Left ventricle myocardium inferior (tissue), 1 donor: ENCODE measurements around the gene FTO. TPM values are rescaled to one million over a fixed set of nuclear protein-coding genes. Genes with fewer than 3 reads are reported as not detected.

Experiments
- DNase-seq: peaks from one replicate; pipeline ENCODE4 v3.0.0-alpha.2; 2020
- H3K27ac ChIP-seq: fragments of 200-600 bp; replicated peaks from 2 replicates; pipeline ENCODE4 v1.8.0; 2021
- H3K27me3 ChIP-seq: fragments of 200-600 bp; 2 replicates; pipeline ENCODE4 v1.8.0; 2021; ENCODE audit warnings: low read depth
- H3K36me3 ChIP-seq: fragments of 200-600 bp; 2 replicates; pipeline ENCODE4 v1.8.0; 2021
- H3K4me1 ChIP-seq: fragments of 200-600 bp; 2 replicates; pipeline ENCODE4 v1.8.0; 2021
- H3K4me3 ChIP-seq: fragments of 200-600 bp; 2 replicates; pipeline ENCODE4 v1.8.0; 2021; ENCODE audit warnings: mild to moderate bottlenecking, moderate library complexity
- H3K9me3 ChIP-seq: fragments of 200-600 bp; replicated peaks from 2 replicates; pipeline ENCODE4 v1.8.0; 2021
- intact Hi-C: fragments of 100-400 bp; cut with micrococcal nuclease; formaldehyde crosslinking; loops from one replicate; pipeline ENCODE4 v1.11.0; 2022
- total RNA-seq: library from RNA; stranded (reverse); fragmentation: NEBNext Ultra II Directional; extraction: Animal tissue kit (Norgen Biotek cat#: 25700); gene quantifications from one replicate; pipeline ENCODE4 v1.2.1, GENCODE V29; 2021
- TF ChIP-seq, protein P1 (sequence below): fragments of 200-600 bp; IDR thresholded peaks from 2 replicates; pipeline ENCODE4 v1.8.0; 2021; ENCODE audit warnings: antibody characterized with exemption, mild to moderate bottlenecking, borderline replicate concordance
- donor health status: DM: no; HTN: yes; CAD: no; lungs with severe emphysema.

The FTO gene
- total RNA-seq, 1 donor from 2014 or later: 78.4 TPM

DNA sequence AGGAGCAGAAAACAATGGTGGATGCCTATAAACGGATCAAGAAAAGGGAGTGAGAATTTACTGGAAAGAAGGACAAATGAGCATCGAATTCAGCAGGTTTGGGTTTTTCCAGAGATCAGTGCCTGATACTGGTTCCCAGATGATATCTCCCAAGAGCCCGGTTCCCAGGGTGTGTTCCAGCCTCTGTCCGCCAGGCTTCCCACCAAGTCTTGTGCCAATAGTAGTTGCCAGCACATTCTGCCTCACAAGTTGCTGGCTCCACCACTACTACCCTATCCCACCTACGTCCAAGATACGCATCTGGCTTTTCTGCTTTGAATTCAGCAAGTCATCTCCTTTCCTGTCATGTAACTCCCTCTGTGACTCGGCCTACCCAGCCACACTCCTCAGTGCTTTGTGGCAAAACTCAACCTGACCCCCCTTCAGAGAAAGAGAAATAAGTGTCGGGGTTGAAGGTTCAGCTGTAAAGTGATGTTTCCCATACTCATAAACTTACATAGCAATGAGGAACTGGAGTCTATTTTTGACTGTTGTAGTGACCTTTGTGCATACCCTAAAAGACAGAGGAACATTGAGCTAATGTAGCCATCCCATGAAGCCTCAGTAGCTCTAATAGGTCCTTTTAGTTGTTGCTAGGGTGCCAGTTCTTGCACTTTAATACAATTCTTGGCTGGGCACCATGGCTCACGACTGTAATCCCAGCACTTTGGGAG is 305.7 kb downstream of the FTO start:
- Histone ChIP-seq H3K27me3 (no peaks in the 10 kb centered on the region), H3K9me3 (peaks cover 13% of the 10 kb centered on the region), H3K36me3 (peaks cover 10% of the 10 kb centered on the region), H3K27ac (no peak overlapping the region), H3K4me3 (no peak overlapping the region), H3K4me1 (no peaks in the 10 kb centered on the region)
- intact Hi-C loops: no loop called here
- TF ChIP-seq, protein P1, sequence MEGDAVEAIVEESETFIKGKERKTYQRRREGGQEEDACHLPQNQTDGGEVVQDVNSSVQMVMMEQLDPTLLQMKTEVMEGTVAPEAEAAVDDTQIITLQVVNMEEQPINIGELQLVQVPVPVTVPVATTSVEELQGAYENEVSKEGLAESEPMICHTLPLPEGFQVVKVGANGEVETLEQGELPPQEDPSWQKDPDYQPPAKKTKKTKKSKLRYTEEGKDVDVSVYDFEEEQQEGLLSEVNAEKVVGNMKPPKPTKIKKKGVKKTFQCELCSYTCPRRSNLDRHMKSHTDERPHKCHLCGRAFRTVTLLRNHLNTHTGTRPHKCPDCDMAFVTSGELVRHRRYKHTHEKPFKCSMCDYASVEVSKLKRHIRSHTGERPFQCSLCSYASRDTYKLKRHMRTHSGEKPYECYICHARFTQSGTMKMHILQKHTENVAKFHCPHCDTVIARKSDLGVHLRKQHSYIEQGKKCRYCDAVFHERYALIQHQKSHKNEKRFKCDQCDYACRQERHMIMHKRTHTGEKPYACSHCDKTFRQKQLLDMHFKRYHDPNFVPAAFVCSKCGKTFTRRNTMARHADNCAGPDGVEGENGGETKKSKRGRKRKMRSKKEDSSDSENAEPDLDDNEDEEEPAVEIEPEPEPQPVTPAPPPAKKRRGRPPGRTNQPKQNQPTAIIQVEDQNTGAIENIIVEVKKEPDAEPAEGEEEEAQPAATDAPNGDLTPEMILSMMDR: no peak
- no peak for DNase-seq

- Histone ChIP-seq H3K4me1 (no peaks in the 10 kb centered on the region), H3K4me3 (no peak overlapping the region), H3K27me3 (no peaks in the 10 kb centered on the region), H3K27ac (no peak overlapping the region), H3K9me3 (peaks cover 13% of the 10 kb centered on the region), H3K36me3 (peaks cover 11% of the 10 kb centered on the region)
- TF ChIP-seq, protein P1: no peak
- intact Hi-C loops: no loop called here
- no peak for DNase-seq
These were observed 311.2 kb downstream of the FTO start for GRCh38 chr16:54015147-54015546.

- no peaks in the 10 kb centered on the region for H3K4me1 ChIP-seq
- H3K36me3 ChIP-seq: no peaks in the 10 kb centered on the region
- H3K9me3 ChIP-seq: no peaks in the 10 kb centered on the region
- intact Hi-C loops: no loop called here
- TF ChIP-seq, protein P1: no peak
- H3K27me3 ChIP-seq: no peaks in the 10 kb centered on the region
- H3K4me3 ChIP-seq: no peak overlapping the region
- DNase-seq: no peak
- H3K27ac ChIP-seq: no peak overlapping the region
These were observed 318.4 kb downstream of the FTO start for GRCh38 chr16:54022362-54022761.

- intact Hi-C loops: no loop called here
- Histone ChIP-seq H3K4me3 (no peak overlapping the region), H3K36me3 (peaks cover 9% of the 10 kb centered on the region), H3K9me3 (peaks cover 21% of the 10 kb centered on the region), H3K27me3 (no peaks in the 10 kb centered on the region), H3K27ac (no peak overlapping the region), H3K4me1 (no peaks in the 10 kb centered on the region)
- TF ChIP-seq, protein P1: no peak
- no peak for DNase-seq
These were observed 322.5 kb downstream of the FTO start for GRCh38 chr16:54026456-54026855.

- no peak overlapping the region for H3K27ac ChIP-seq
- TF ChIP-seq, protein P1: no peak
These were observed 323.1 kb downstream of the FTO start for GRCh38 chr16:54027062-54027461.

More at GRCh38 chr16:54027062-54027461, 323.1 kb downstream of the FTO start:
- intact Hi-C loops: no loop called here
- peaks cover 9% of the 10 kb centered on the region for H3K36me3 ChIP-seq
- H3K4me1 ChIP-seq: no peaks in the 10 kb centered on the region
- peaks cover 22% of the 10 kb centered on the region for H3K9me3 ChIP-seq
- no peak for DNase-seq
- H3K4me3 ChIP-seq: no peak overlapping the region
- no peaks in the 10 kb centered on the region for H3K27me3 ChIP-seq
